GM21526 (cell line): ENCODE measurements around the gene NANP.
"Not testable (repeated sequence)": the region's sequence is repeated elsewhere in the genome, so short reads cannot be mapped to it uniquely, and the experiment has no call there.

Source experiments
- ATAC-seq: cut with Tn5 transposase; IDR thresholded peaks from one replicate; pipeline ENCODE4 v1.9.1; 2021; ENCODE audit warnings: moderate library complexity; ENCODE audit not compliant: unreplicated experiment, low FRiP score

Gene NANP

DNA sequence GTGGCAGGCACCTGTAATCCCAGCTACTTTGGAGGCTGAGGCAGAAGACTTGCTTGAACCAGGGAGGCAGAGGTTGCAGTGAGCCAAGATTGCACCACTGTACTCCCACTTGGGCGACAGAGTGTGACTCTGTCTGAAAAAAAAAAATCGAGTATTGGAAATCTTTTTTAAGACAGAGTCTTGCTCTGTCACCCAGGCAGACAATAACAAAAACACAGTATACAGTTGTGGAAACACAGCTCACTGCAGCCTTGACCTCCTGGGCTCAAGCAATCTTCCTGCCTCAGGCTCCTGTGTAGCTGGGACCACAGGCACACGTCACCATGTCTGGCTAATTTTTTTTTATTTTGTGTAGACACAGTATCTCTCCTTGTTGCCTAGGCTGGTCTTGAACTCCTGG lies 15.0 kb downstream of the NANP start:
- ATAC-seq = no peak

DNA sequence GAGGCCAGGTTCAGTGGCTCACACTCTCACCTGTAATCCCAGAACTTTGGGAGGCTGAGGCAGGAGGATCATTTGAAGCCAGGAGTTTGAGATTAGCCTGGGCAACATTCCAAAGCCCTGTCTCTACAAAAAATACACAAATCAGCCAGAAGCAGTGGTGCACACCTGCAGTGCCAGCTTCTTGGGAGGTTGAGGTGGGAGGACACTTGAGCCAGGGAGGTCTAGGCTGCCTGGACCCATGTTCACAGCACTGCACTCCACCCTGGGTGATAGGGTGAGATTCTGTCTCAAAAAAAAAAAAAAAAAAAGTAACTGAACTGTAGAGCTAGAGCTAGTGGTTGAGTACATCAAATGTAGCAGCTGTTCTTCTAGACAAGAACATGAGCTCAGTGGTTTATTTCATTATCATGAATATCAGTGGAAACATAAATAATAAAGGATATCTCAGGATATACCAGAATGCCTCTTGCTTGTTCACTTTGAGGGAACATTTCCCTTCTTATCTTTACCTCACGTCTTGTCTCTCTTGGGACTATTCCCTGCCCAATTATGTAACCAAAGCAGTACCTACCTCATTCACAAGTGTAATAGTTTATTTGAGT lies 17.6 kb downstream of the NANP start:
- ATAC-seq = no peak

DNA sequence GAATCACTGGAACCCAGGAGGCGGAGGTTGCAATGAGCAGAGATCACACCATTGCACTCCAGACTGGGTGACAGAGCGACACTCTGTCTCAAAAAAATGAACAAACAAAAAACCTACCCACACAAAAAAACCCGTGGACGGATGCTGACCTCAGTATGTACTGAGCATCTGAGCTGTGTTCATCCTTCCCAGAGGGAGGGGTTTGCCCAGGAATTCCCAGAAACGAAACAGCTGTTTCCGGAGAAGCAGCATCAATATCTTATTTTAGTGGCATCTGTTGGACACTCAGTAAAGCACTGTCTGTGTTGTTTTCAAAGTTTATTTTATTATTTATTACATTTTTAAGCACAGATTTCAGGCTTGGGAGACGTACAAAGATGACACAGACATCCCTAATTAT lies 18.7 kb downstream of the NANP start:
- no peak for ATAC-seq

DNA sequence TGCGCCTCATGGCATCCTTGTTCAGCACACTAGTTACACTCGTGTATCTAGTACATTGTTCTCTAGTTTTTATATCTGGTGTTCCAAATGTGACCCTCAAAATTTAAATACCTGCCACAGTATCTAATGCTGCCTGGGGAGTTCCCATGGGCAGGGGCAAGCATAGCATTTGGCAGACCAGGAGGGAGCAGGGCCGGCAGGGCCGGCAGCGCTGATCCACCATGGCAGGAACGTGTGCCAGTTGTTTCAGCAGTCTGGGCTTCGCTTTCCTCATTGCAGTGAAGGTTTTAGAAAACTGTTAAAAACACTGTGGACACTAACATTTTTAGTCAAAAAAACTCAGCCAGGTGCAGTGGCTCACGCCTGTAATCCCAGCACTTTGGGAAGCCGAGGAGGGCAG lies 19.2 kb downstream of the NANP start:
- ATAC-seq = no peak

DNA sequence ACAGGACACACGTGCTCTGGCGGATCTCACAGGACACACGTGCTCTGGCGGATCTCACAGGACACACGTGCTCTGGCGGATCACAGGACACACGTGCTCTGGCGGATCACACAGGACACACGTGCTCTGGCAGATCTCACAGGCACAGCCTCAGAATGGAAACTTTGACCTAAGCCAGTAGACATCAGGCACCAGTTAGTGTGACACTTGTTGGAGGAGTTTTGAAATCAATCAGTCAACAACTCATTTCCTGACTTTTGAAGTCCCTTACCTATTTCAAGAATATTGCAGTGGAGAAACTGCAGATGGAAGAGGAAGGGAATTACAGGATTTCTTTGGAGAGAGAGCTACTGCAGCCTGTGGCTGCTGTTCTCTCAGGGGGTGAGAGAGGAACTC lies 20.9 kb downstream of the NANP start:
- ATAC-seq = not testable (repeated sequence)

DNA sequence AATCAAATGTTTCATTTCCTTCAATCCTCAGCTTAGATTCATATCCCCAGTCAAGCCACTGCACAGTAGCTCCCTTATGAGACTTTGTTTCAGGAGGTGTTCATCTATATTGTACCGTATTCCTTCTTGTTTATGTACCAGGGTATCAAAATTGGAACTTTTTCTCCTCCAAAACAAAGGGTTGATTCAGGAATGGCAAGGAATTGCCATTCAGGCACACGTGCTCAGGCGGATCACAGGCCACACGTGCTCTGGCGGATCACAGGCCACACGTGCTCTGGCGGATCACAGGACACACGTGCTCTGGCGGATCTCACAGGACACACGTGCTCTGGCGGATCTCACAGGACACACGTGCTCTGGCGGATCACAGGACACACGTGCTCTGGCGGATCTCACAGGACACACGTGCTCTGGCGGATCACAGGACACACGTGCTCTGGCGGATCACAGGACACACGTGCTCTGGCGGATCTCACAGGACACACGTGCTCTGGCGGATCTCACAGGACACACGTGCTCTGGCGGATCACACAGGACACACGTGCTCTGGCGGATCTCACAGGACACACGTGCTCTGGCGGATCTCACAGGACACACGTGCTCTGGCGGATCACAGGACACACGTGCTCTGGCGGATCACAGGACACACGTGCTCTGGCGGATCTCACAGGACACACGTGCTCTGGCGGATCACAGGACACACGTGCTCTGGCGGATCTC lies 21.5 kb downstream of the NANP start:
- not testable (repeated sequence) for ATAC-seq

DNA sequence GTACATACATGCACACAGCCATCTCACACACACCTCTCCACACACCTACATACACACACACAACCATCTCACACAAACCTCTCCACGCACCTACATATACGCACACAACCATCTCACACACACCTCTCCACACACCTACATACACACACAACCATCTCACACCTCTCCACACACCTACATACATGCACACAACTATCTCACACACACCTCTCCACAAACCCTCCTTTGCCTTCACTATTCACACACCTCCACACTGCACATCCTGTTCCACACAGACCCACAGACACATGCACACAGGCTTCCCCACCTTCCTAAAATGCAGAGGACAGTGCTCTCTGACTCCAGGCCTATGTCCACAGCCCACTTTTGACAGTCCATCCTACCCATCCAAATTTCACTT lies 22.2 kb downstream of the NANP start:
- no peak for ATAC-seq

DNA sequence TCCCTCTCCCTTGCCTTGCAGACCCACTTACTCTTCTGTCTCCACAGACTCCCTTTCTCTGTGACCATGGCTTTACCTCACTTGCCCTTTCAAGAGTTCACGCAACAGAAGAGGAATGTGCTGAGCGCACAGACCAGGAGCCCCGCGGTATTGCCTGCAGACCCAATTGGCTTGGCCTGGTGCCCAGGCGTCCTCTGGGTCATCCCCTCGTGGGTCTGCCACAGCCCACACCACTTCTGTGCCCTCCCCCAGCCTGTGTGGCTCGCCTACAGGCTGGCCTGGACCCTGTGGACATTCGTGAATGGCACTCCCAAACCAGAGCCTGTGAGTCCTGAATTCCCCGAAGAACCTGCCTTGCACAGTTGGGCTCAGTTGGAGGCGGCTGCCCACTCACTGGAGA lies 23.2 kb downstream of the NANP start:
- no peak for ATAC-seq

DNA sequence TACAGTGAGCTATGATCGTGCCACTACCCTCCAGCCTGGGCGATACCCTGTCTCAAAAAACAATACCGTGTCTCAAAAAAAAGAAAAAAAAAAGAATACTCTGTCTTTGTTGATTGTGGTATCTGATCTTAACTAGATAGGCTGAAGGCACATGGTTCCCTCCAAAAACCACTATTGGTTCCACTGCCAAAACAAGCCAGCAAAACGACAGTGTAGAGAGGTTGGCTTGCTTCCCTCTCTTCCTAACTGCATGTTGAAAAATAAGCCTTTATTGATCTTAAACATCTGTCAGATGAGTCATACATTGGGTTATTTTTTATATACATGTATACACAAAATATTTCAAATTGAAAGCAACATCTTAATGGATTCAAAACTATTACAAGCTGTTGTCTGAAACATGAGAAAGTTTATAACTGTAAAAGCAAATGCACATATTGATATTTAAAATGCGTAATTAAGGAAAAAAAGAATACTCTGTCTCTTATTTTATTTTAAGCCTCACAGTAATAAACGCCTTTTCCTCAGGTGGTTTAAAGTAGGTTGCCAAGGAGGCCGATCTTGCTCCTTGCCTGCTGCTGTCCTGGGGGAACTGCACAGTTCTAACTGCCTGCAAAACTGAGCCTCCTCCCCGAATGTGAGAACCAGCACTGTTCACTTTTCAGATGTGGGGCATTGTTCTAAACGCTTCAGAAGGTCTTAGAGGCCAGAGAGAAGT lies 31.5 kb downstream of the NANP start:
- no peak for ATAC-seq

DNA sequence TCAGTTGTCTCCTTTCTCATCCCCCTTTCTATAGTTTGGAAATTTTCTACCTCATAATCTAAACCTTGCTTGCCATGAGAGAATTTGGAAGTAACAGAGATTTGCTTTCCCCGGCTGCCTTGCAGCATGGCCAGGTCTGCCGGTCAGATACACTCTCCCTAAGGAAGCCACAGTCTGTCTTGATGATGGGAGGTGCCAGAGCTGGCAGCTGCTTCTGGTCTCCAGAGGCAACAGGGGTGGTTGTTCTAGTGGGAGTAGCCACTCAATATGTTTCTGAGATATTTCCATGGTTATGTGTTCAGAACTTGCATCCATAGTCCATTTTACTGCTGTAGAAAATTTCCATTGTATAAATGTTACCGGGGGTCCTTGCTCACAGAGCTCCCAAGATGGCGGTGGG lies 33.0 kb downstream of the NANP start:
- not testable (repeated sequence) for ATAC-seq

DNA sequence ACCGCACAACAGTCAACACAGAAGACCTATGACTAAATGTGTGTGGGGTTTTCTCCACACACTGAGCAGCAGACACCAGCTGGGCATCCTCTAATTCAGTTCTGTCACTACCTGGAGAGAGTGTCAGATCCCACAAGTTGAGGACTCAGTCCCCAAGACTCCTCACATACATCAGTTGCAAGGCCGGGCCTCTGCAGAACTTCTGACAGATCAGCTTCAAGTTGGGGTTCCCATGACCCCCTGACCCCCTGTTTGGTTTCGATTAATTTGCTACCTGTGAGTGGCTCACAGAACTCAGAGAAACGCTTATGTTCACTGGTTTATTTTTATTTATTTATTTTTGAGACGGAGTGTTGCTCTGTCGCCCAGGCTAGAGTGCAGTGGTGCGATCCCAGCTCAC lies 35.3 kb downstream of the NANP start:
- ATAC-seq = no peak

DNA sequence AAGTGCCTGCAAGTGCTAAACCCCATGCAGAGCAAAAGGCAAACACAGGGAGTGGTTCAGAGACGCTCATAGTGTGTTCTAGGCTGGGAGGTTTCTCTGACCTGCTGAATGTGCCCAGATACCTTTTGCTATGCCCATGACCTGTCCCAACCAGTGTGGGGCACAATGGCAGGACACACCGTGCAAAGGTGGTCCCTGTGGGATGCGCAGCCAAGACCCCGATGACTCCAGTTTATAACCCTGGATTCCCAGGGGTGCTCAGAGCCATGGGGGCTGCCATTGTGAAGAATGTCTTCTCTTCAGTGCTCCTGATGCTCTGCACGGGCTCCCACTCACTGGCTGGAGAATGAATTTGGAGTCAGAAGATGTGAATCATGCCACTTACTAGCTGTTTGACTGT lies 36.3 kb downstream of the NANP start:
- no peak for ATAC-seq

DNA sequence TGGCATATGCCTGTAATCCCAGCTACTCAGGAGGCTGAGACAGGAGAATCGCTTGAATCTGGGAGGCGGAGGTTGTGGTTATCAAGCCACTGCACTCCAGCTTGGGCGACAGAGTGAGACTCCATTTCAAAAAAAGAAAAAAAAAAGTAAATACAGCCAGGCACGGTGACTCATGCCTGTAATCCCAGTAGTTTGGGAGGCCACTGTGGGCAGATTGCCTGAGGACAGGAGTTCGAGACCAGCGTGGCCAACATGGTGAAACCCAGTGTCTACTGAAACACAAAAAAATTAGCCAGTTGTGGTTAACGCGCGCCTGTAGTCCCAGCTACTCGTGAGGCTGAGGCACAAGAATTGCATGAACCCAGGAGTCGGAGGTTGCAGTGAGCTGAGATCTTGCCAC lies 36.9 kb downstream of the NANP start:
- ATAC-seq = no peak

DNA sequence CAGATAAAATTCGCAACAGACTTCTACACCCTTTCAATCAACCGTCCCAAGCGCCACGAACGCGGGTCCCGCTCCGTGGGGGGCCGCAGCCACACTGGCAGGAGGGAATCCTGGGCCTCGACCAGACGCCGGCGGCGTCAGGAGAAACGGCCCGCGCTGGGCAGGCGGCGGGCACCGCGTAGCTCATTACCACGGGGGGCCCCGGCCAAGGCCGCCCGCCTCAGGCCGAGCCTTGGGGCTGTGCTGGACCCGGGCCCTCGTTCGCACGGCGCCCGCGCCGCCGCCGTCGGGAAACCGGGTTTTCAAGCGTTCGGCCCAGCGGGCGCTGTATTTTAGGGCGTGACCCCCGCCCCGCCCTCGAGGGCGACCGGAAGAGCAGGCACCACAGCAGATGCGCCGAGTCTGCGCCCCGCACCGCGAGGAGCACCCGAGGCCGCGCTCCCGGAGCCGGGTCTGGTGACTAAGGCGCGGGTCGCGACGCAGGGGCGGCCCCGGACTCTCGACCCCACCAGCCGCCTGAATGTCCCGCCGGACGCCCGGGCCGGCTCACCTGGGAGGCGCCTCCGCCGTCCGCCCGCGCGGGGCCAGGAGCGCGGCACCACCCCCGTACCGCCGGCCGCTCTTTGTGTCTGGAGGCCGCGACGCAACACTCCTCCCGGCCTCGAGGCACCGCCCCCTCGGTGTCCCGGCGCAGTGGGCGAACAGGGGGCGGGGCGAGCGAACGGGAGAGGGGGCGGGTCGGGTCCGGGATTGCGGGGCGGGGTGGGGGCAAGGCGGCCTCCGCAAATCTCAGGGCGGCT lies 38.7 kb downstream of the NANP start, which contains the start of gene NINL:
TSS of gene NINL (minus strand) at position 627 of the 800 bp plus-strand sequence. CDS start 58,944 bp downstream, outside the sequence.
- ATAC-seq = no peak

DNA sequence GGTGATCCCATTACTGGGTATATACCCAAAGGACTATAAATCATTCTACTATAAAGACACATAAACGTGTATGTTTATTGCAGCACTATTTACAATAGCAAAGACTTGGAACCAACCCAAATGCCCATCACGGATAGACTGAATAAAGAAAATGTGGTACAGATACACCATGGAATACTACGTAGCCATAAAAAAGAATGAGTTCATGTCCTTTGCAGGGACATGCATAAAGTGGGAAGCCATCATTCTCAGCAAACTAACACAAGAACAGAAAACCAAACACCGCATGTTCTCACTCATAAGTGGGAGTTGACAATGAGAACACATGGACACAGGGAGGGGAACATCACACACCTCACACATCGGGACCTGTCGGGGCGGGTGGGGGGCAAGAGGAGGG lies 40.2 kb downstream of the NANP start:
- ATAC-seq = not testable (repeated sequence)

DNA sequence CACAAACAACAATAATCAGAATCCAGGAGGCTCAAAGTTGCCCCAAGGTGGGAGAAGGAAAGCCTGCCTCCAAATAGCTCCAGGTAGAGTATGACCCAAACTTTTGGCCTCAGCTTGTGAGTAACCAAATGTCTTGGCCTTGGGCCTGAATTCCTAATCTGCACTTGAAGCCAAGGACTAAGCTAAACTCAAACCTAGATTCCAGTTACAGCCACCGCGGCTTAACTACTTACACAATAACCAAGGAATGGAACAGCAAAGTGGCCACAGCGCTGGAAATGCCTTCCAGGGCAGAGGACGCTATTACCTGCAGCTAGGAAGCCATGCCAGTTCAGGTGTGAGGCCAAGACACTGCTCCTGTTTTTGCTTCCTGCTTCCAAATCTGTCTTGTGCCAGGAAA lies 43.1 kb downstream of the NANP start:
- no peak for ATAC-seq

DNA sequence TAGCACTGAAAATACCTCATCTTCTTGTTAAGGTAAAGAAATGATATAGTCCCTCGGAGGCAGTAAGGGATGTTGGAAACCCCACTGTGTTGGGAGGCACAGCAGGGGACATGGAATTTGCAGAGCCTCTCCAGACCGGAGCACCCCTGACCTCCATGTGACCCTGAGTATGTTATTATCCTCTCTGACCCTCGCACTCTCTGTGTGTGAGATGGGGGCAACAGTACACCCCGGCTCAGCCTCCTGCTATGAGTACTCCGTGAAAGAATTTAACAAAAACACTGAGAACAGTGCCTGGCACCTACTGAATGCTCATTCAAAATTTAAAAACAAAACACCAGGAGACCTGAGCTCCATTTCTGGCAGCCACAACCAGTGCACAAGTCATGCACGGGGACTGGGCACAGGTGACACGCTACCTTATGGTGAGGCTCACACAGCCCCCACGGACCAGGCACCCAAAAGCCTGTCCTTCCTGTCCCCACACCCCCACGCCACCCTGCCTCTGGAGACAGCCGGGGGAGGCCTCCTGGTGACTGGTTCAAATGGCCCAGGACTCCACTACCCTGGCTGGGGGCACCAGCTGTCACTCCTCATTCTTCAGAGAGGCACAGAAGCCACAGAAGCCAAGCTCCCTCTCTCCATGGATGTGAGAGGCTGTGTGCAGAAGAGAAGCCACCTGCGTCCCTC lies 44.6 kb downstream of the NANP start:
- no peak for ATAC-seq

DNA sequence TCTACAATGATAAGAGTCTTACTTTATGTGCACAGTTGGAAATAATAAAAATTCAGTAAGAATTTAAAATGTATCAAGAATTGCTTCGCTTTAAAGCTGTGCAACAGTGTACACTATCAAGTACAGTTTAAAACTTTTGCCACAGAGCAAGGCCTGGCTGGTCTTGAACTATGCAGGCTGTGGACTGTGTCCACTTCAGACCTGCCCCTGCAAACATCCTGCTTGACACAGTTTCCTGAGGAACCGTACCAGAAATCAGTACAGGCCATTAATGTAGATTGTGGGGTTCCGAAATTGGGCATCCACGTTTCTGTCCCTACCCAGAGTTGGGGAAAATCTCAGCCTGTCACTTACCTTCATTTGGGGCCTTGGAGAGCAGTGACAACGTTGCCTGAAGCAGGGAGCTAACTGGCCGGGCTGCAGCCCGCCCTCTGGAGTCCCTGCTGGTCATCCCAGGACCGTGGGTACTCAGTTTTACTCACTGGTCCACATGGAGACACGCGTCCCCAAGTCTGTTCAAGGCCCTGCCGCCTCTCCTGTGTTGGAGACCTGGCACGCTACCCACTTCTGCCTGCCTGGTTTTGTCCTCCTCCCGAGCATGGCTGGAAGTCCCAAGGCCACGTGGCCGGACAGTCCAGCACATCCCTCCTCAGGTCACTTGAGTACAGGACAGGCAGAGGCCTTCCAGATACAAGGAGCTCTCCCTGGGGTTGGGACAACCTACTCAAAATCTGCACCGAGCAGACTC lies 46.9 kb downstream of the NANP start:
- ATAC-seq = no peak

DNA sequence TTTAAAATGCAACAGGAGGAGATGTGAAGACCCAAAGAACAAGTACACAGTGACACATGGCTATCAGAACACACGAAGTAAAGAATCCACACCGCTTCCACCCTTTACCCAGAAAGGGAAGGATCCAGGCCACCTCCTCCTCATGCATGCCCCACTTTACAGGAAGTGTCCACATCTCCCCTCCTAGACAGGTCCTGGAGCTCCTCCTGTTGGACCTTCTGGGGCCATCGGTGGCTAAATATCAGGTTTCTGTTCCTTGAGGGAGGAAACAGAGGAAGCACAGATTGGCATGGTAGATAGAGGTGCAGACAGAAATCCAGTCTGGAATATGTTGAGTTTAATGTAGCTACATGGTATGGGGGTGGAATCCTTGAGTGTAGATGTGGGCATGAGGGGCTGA lies 49.4 kb downstream of the NANP start:
- no peak for ATAC-seq
